DMS 273 (cell line): ENCODE data around the gene SYT9.
A peak's percentile ranks its signal among the peaks of the same experiment; 100 is the strongest.

Experiments used
- DNase-seq: peaks from one replicate; lab custom pipeline; 2025; ENCODE audit not compliant: unreplicated experiment; lab: John Stamatoyannopoulos, UW

The SYT9 gene

DNA sequence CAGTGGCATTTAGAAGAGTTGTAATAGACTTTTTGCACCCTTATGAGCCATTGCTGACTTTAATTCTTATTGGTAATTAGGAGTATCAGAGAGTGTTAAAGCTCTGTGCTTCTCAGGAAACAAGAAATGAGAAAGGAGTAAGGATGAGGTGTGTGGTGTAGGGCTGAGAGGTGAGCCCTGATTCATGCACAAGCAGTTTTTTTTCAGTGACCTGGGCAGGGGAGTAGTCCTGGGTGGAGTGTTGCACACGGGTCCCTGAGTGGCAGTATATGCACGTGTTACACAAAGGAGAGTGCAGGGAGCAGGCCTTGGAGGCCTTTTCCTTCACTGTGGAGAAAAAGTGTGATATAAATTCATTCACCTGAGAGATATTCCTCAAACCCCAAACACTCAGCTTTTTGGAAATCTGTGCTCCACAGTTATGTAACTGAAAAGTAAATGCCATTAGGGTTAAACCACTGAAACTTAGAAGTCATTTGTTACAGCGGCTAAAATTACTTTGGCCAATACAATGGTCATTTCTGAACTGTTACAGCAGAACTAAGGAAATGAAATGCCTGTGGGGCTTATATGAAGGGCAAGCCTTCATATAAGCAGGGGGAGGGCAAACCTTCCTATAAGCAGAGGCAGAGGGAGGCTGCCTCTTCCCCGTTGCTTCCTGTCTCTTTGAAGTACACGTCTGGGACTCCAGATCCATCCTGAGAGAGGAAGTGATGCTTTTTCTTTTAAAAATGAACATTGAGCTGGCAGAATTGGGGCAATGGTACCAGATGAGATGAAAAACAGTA lies 171.0 kb downstream of the SYT9 start:
- no peak for DNase-seq

DNA sequence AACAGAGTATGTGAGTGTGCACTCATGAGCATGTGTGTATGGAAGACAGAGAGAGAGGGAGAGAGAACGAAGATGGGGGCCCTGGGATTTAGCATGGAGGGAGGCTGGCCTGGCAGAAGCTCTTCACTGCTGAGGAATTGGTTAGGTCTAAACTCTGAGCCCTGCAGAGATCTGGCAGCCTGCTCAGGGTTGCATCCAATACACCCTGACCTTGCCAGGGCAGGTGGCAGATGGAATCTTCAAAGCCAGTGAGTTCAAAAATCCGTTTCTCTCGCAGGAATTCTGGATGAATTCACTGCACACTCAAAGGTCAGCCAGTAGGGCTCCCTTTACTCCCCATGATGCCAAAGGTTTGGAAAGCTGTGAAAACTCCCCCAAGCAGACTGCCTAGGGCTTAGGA lies 172.2 kb downstream of the SYT9 start:
- no peak for DNase-seq

DNA sequence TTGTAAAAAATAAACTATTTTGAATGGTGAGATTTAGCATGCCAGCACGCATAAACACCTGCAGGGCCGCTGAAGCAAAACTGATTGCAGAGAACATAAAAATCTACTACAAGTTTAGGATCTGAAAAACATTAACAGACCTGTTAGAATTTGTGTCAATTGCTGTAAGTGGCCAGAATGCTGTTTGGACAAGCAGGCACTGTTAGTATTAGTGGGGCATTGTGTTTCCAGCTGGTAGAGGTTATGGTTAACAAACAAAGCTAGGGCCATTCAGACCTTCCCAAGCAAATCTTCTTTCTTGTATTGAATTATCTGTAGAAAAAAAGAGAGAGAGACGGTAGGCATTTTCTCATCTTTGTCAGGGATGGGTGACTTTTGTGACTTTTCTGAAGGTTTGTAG lies 176.0 kb downstream of the SYT9 start:
- no peak for DNase-seq

DNA sequence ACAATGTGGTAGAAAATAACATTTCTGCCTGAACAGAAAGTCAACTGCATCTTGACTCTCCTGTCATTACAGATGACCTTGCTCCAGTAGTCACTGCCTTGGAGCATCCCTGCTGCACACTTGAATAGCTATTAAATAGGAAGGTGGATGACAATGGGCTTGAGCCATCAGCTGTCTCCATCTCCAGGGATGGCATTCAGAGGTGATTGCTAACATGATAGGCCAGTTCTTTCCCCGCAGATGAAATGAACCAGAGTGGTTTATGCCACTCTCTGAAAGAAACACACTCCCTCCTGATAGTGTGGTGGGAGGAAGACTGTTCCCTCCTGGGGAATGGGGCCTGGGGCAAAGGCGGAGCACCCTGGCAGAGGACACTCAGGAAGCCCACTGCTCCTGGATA lies 176.5 kb downstream of the SYT9 start:
- no peak for DNase-seq

DNA sequence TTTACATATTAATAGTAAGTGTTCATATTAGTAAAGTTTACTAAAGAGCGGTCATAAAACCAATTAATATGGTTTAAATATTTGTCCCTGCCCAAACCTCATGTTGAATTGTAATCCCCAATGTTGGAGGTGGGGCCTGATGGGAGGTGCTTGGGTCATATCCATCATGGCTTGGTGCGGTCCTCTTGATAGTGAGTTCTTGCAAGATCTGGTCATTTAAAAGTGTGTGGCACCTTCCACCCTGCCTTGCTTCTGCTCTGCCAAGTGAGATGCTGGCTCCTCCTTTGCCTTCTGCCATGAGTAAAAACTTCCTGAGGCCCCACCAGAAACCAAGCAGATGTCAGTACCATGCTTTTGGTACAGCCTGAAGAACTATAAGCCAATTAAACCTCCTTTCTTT lies 178.8 kb downstream of the SYT9 start:
- DNase-seq: no peak

DNA sequence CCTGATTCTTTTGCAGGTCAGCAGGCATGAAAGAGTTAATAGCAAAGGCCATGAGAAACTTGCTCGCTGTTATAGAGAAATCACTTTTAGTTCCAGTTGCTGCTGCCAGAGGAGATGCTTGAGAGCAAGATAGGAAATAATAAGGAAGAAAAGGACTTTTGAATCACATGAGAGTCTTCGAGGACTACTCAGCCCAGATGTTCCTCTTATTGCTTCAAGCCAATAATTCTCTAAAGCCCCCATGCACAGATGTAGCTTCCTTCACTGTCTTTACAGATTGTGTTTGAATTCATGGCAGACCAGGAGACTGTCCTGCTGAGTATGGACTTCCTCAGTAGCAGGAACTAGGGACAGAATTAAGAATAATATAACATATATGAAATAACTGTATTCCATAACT lies 183.5 kb downstream of the SYT9 start:
- no peak for DNase-seq

DNA sequence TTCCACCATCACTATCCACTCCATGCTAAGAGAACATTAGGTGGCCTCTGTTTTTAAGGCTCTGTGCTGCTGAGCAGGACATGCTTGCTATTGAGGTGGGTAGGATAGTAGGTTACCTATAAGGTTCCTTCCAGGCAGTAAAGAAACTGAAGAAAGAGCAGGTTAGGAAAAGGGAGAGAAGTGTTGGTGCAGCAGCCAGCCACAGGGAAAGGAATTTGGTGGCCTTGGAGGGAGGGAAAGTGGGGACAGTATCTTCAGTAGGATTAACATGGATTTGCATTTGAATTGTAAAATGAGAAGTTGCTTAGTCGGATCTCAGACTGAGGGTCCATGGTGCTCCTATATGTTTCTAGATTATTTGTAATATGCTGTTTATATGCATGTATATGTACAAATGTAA lies 184.4 kb downstream of the SYT9 start:
- no peak for DNase-seq

DNA sequence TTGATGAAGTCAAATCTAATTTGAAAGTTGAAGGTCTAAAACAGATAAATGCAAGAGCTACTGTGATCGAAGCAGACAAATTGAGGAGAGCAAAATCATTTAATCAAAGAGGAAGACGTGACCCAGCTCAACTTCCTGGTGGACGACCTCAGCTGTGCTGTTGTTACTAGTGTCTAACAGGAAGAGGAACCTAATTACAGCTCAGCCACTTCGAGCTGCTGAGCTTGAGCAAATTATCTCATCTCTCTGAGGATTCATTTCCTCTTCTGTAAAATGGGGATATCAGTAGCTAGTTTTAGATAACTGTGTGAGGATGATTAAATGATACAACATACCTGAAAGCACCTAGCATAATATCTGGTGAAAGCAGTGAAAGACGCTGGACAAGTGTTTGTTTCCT lies 185.0 kb downstream of the SYT9 start:
- no peak for DNase-seq

DNA sequence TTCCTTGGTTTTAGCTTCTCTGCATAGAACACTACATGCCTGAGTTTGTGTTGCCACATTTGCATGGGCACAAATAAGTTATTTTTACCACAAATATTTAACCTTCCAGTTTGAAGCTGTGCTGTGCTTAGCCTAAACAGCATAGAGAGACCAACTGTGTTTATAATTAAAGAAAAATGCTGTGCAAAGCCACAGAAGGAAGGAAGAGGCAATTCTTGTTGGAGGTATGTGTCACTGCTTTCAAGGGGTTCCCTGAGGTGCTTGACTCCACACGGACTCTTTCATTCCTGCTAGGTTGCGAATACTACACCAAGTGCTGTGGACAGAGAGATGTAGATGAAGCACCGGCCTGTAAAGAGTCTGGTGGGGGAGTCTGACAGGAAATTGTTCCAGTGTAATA lies 186.0 kb downstream of the SYT9 start:
- DNase-seq: no peak

DNA sequence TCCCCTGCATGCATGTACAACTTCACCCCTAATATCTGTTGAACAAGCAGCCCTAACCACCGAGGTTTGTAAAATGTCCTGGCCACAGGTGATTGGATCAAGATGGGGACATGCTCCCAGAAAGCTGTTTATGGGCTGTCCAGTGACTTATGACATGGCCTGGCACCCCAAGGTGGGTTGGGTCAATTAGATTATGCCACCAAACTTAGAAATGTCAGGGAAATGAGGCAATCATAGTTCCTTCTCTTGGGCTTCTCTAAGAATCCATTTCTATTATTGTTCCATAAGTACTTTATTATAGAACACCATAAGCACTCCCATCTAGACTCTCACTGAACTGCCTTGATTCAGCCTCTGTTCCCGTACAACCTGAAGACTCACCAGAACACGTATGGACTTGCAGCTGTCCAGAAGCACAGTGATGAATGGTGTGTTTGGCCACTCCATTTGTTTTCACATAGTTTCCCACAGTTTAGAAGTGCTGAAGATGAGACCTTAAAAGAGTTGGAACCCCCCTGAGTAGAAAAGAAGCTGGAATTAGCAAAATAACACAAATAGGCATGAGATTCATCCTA lies 188.1 kb downstream of the SYT9 start:
- no peak for DNase-seq

DNA sequence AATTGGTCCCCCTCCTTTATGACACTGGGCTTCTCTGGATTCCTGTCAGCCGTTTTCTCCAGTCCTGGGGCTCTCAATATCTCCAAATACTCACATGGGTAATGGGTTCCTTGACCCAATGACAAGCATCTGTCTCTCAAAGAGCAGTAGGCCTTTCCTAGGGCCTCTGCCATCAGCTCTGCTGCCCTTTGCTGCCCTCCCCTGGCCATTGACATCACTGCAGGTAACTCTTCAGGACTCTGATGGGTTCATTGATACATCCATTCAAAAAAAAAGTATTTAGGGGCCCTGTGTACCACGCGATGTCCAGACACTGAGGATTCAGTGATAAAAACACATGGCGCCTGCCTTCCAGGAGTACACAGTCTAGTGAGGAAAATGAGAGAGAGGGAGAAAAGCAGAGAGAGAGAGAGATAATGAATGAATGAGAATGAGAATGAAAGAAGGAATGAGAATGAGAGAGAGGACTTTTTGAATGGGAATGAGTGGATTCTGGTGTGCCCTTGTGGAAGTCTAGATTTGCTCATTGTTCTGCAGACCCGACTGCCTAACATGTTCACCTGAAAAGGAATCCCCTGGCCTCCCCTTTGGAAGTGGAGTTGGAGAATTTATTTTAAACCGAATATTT lies 191.0 kb downstream of the SYT9 start:
- DNase-seq: peak; percentile 58

DNA sequence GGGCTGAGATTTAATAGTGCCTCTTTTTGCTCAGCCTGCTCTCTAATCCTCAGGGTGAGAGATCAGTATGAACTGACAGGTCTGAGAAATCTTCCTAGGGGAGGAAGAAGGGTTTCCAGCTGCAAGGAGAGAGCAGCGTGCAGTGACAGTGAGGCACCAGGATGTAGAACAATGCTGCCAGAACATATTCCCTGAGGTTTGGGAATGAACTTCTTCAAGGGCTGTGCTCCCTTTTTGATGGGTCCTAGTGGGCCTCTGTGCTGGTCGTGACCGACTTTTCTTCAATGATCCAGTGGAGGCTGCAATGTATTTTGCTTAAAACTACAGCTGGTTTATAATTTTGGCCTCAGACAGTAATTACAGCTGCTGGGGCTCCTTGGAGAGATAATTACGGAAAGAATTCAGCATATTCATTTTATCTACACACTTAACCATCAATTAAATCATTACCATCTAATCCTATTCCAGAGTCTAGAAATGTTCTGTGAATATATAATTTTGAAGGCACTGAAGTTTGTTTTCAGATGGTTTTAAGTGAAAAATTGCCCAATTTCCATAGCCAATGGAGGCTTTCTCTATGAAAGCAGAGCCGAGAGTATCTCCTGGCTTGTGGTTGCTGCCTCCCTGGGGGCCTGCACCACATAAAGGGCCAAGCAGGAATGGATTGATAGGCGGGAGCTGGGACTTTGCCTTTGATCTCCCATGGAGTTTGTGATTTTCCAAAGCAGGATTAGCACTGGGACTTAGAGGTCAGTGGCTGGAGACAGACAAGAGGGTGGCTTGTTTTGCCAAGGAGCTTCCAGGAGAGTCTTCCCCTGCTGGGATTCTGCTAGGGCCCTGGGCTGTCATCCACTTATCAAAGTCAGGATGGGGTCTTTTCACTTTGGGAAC lies 192.6 kb downstream of the SYT9 start:
- no peak for DNase-seq

DNA sequence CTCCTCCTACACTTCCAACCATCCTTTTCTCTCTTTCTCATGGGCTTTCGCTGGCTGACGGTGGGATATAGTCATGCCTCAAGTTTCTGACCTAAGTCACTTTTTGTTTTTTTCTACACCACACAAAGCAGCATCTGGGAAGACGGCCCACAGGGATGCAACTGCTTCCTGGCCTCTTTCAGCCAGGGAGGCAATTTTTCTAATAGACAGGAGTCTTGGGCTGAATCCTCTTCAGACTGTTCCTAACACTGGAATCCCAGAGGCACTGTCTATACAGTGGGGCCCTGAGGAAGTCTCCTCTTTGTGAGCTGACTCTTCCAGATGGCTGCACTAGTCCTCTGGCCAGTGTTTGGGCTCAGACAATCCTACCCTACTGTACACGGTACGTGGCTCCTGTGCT lies 193.9 kb downstream of the SYT9 start:
- DNase-seq: no peak

DNA sequence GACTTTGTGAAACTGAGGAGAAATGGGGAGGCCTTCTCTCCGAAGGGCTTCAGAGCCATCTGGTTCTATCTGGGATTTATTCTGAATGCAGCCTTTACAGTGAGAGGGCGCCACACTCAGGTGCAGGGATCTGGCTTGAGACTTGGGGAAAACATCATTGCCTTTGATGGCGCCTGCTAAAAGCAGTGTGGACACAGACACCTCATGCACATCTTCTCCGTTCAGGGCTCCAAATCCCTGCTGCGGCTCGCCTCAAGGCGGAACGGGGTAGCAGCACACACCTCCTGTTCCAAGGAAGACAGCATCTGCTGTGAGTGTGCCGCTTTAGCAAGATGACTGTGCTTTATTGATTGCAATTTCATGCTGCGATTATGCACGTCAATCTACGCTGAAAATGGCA lies 196.5 kb downstream of the SYT9 start:
- no peak for DNase-seq

DNA sequence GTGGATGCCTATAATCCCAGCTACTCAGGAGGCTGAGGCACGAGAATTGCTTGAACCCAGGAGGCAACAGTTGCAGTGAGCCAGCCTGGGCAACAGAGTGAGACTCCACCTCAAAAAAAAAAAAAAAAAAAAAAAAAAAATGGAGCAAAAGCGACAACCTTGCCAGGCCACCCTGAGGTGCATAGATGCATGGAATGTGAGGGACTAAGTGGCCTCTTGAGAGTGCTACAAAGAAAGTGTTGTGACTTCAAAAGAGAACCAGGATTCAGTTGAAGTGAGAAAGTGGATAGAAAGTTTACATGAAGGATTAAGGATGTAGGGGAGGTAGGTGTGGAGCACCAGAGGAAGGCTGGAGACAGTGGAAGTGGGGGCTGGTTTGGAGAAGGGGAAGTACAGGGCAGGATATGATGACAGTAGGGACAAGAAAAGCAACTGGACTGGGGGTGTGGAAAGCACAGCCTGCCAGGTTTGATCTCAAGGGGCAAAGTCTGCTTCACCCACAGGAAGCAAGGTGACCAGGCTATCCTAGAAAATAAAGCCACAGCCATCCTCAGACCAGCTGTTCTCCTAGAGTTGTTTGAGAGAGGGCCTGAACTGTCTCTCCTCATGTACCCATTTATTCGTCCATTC lies 197.6 kb downstream of the SYT9 start:
- no peak for DNase-seq

DNA sequence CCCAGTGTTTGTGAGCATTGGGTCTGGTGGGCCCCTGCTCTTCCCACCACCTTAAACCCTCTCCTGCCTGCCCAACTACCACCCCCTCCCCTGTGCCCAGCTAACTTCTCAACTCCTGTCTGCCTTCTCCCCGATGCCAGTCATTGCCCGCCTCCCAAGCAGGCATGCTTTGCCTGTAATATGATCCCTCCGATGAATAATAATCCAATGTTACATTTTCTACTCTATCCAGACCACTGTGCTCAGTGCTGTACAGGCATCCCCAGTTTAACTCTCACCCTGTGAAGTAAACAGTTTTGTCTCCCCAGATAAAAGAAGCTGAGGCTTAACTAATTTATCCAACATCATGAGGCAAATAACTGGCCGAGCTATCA lies 198.1 kb downstream of the SYT9 start:
- no peak for DNase-seq

DNA sequence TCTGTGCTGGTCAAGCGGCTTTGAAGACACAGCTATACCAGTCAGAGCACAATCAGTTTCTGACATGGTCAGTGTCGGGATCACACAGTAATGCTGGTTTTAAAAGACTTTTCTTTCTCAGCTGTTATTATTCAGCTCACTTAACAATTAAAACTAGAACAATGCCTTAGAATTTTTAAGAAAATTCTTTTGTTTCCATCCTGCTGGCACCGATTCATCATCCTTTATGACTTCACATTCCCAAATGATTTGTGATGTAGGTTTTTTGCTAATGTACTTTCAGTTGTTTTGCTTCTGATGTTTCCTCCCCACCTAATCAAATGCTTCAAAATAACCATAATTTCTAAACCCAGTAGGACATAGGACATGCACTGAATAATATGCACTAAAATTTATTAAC lies 199.1 kb downstream of the SYT9 start:
- DNase-seq: no peak

DNA sequence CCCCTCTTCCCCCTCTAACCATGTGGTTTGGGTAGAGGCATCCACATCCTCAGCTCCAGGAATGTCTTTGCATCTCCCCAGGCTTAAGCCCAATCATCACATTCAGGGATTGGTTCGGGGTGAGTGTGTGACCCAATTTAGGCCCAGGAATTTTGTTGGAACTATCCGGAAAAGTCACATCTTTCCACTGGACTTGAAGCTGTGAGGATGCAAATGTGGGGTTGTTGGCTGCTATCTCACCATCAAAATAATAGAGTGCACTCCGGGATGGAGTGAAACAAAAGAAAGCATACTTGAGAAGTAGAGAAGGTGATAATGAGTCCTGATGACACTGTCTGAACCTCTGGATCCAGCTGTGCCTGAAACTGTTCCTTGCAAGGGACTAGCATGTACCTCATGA lies 199.8 kb downstream of the SYT9 start:
- no peak for DNase-seq

DNA sequence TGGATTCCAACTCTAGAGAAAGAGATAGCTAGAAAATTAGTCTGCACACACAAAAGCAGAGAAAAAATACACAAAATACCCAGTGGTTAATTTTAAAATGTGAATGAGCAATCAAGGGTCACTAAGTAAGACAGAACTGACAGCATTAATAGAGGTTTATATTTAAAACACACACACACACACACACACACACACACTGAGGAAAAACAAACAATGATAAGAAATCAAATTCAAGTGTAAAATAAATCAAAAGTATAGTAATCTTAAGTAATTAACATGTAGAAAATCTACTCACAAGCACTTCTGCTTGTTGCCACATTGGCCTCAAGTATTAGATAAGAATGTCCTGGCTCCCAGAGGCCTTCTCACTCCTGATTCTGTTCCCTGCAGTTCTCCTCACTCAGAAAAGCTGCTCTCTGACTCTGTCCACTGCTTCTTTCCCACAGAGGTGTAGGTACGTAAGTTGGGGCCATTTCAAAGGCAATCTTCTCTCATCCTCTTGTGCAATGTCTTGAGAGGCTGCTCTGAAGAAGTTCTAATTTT lies 200.3 kb downstream of the SYT9 start:
- no peak for DNase-seq

DNA sequence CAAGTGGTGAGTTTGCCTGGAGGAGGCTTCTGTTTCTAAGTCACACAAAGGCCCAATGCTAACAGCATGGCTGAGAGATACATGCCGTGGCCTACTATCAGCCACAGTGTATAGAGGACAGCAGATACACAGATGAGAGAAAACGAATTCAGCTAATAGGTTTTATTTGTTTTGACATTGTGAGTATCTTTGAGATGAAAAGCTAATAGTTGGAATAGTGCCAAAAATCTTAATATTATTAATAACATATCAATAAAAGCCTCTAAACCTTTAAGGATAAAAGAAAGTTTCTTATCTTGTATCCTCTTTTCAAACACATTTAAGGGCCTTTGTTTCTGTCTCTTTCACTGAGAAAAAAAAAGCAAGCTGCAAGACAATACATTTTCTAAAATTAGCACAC lies 203.2 kb downstream of the SYT9 start:
- DNase-seq: no peak

DNA sequence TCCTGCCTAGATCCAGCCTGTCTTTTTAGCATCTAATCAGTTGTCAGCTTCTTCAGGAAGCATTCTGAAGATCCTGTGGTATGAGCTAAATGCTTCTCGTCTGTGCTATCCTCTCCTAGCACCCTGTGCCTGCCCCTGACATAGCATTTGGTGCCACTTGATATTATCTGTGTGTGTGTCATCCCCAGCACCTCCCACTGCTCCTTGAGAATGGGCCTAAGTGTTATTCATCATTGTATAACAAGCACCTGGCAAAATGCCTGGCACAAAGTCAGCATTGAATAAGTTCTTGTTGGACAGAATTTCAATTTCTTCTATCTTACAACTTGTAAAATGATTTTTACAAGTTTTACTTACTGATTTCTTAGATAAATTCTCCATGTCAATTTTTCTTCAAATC lies 205.5 kb downstream of the SYT9 start:
- no peak for DNase-seq
